ENCODE data around the gene BTAF1.

DNA sequence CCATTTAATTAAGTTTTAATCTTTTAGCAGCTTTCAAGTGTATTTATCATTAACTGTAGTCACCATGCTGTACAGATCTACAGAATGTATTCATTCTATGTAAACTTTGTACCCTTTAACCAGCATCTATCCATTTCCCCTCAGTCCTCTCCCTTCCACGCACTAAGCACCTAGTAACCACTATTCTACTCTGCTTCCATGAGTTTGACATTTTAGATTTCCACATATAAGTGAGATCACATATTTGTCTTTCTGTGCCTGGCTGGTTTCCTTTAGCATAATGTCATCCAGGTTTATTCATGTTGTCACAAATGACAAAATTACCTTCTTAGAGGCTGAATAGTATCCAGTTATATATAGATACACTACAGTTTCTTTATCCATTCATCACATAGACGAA, 79.7 kb downstream of the BTAF1 start:
- TF ChIP-seq, protein P1, sequence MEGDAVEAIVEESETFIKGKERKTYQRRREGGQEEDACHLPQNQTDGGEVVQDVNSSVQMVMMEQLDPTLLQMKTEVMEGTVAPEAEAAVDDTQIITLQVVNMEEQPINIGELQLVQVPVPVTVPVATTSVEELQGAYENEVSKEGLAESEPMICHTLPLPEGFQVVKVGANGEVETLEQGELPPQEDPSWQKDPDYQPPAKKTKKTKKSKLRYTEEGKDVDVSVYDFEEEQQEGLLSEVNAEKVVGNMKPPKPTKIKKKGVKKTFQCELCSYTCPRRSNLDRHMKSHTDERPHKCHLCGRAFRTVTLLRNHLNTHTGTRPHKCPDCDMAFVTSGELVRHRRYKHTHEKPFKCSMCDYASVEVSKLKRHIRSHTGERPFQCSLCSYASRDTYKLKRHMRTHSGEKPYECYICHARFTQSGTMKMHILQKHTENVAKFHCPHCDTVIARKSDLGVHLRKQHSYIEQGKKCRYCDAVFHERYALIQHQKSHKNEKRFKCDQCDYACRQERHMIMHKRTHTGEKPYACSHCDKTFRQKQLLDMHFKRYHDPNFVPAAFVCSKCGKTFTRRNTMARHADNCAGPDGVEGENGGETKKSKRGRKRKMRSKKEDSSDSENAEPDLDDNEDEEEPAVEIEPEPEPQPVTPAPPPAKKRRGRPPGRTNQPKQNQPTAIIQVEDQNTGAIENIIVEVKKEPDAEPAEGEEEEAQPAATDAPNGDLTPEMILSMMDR (IDR thresholded peaks at IDR 0.05; ENCODE audit: insufficient read depth, low read depth, low read length), result no peak
- TF ChIP-seq EZH2 (IDR thresholded peaks at IDR 0.05; ENCODE audit: insufficient read depth, low read length), result no peak

Measured in astrocyte (in vitro differentiated cells and primary cell).